HuH-7 (cell line): ENCODE measurements around the gene SFXN1.

Experiments
- DNase-seq: peaks from one replicate; pipeline ENCODE4 v3.0.0; 2011; ENCODE audit warnings: low spot score

SFXN1 gene

DNA sequence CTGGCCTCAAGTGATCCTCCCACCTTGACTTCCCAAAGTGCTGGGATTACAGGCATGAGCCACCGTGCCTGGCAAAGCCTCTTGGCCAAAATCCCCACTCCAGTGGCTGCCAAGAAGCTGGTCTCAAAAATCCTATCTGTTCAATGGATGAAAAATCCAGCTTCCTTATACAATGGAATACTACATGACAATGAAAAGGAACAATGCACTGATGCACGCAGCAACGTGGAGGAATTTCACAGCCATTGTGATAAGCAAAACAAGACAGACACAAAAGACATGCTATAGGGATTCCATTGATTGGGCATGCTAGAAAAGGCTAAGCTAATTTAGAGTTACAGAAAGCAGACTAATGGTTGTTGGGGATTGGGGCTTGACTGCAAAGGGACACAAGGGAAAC lies 13.1 kb upstream of the SFXN1 start:
- DNase-seq, result no peak

DNA sequence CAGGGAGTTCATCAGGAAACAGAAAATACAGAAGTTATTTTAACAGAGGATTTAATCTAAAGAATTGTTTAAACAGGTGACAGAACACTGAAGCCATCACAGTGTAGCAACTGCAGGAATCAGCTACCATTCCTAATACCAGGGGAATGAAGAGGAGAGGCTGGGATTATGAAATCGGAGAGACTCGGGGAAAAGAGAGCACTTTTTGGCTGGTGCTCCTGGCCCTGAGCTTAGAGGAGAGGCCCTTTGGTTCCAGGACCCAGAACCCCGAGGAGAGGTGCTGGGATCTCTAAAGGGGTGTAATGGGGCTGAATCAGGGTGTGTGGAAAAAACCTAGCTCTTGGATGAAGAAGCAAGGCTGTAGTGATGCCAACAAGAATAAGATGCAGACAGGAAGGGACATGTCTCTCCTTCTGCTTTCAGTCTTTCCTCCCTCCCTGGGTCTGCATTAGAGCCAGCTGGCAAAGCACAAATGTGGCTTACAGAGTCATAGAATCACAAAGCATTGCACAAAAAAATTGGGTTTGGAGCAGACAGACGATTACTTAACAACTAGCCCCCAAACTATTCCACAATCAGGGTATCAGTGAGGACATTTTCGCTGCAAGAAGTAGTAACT lies 11.6 kb upstream of the SFXN1 start:
- no peak for DNase-seq

DNA sequence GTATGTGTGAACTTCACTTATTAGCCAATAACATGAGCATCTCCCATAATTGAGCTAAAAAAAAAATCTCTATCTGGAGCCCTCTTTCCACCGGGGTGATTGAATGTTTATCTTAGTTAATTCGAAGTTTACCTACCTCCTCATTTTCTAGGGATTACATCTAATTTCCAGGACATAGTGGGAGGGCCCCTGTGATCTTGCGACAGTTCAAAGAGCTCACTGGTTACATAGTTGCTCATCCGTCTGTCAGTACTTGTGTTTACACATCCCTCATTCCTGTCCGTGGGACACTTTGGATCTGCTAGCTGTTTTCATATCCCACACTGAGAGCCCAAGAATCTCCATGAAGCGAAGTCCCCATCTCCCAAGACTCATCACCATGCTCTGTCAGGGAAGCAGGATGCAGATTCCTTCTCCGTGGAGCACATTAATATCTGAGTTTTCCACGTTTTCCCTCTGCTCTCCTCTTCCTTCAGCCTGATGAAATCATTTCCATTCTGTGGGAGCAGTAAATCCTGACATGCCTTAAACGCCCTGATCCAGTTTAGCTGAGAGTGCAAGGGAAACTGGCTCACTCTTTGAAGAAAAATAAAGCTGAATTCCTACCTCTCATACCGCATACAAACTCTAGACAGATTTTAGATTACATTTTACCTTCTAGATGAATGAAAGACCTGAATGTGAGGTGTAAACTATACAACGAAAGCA lies 10.2 kb upstream of the SFXN1 start:
- no peak for DNase-seq

DNA sequence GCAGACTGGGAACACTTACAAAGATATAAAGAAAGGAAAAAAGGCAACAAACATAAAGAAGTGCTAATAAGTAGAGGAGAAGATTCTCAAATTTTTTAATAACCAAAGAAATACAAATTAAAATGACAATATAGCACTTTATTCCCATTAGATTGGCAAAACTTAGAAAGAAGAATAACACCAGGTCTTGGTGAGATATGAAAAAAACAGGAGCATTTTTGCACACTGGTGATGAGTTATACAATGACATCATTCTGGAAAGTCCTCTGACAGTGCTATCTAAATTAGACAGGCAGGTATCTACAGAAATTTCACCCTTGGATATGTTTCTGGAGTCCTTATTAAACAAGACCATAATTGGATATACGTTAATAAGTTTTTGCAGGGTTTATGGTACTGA lies 9.5 kb upstream of the SFXN1 start:
- DNase-seq, result no peak

DNA sequence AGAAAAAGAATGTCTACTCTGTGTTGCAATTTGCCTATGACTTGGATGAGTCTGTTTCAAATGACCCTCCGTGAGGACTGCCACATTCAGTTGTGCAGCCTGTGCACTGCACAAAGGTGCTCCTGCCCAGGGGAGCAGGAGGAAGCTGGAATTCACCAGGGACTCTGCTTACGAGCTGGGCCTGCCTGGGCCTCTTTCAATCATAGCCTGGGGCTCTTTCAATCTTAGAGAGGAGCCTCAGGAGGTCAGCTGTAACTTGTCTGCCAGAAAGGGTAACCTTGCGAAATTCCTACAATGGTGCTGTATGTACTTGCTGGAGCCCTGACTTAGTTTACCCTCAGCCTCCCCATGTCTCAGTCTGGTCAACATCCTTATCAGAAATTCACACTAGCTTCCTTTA lies 8.4 kb upstream of the SFXN1 start:
- DNase-seq, result no peak

DNA sequence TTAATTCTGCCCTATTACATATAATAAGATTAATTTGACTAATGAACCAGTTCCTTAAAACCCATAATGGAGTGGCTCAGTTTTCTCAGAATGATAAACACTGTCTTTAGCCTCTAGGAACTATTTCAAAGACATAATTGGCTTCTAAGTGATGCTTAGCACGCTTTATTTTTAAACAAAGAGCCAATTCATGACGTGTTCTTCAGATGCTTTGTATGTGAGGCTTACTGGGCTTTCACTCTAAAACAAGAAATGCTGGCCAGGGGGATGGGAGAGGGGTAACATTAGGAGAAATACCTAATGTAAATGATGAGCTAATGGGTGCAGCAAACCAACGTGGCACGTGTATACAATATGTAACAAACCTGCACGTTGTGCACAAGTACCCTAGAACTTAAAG lies 7.6 kb upstream of the SFXN1 start:
- DNase-seq, result no peak

DNA sequence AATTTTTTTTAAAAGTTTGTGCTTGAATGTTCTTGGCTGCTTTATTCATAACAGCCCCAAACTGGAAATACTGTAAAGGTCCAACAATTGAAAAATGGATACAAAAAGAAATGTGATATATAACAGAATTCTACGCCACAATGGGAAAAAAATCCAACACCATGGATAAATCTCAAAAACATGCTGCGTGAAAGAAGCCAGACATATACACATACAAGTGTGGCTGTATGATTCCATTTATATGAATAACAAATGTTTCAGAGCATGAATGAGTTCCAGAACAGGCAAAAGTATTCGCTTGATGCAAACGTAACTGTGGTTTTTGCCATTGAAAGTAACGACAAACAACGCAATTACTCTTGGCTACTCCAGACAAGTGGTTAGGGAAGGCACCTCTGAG lies 7.2 kb upstream of the SFXN1 start:
- no peak for DNase-seq

DNA sequence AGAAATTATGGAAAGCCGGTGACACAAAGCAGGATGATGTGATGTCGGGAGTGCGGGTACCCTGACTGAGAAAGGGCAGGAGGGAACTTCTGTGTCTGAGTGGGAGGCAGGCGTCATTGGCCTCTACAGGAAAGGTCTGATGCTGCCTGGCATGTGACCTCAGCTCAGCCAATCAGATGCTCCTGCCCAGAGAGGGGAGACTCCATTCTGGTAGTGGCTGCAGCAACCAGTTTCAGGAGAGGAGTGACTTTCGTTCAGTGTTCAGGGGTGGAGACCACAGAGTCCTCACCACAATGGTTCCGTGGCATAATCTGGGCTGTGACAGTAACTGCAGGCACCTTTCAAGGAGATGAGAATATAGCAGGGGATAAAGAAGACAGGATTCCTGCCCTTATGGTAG lies 6.7 kb upstream of the SFXN1 start:
- DNase-seq, result no peak

DNA sequence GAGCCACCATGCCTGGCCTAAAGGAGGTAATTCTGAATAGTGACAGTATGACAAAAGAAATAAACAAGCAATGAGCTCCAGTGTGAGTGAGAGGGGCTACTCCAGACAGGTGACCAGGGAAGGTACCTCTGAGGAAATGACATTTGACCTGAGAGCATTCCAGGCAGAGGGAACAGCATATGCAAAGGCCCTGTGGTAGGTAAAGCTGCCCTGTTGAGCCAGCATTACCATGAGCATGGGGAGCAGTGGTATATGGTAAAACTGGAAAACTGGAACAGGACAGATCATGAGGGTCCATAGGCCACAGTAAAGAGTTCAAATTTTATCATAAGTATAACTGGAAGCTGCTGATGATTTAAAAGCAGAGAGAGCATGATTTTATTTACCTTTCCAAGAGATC lies 6.0 kb upstream of the SFXN1 start:
- DNase-seq, result no peak

DNA sequence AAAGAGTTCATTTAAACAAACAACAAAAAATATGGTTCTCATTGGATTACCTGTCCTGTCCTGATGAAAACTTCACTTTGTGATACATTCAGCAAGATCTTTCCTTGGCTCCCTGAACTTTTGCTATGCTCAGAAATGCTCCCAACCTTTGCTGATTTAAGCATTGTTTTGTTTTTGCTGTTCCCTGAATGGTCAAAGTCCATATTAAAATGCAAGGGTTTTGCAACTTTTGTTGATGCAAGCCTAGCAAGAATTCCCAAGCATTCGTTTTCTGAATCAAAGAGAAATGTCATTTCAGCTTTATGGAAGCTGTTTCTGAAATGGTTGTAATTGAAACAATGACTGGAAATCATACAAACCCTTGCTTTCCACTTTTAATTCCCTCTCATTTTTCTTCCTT lies 3.1 kb upstream of the SFXN1 start:
- DNase-seq, result no peak

DNA sequence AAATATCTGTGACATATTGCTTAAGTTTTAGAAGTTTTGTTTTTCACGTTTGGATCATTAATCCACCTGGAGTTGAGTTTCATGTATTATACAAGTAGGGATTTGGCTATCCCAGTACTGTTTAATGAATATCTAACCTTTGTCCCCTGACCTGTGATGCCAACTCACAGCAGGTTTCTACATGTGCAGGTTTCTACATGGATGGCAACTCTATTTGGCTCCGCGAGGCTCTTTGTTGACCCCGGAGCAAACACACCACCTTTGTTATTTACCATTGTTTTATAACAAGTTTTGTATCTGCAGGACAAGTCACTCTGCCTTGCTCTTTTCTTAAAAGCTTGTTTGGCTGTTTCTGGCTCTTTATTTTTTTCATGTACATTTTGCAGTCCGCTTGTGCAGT lies 920 bp upstream of the SFXN1 start:
- no peak for DNase-seq

DNA sequence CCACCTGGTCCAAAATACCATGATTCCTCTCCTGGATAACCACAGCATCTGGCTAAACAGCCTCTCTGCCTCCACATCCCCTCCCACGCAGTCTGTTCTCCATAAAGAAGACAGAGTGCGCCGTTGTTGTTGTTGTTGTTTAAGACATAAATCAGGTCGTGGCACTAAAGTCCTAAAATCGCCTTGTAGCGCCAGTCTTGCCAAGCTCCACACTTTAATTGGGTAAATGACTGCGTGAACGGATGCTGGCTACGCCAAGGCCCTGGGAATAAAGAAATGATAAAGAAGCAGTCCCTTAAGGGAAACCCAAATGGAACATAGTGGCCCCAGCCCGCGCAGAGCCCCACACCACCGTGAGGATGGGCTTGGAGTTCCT lies 364 bp upstream of the SFXN1 start:
- DNase-seq, result no peak

DNA sequence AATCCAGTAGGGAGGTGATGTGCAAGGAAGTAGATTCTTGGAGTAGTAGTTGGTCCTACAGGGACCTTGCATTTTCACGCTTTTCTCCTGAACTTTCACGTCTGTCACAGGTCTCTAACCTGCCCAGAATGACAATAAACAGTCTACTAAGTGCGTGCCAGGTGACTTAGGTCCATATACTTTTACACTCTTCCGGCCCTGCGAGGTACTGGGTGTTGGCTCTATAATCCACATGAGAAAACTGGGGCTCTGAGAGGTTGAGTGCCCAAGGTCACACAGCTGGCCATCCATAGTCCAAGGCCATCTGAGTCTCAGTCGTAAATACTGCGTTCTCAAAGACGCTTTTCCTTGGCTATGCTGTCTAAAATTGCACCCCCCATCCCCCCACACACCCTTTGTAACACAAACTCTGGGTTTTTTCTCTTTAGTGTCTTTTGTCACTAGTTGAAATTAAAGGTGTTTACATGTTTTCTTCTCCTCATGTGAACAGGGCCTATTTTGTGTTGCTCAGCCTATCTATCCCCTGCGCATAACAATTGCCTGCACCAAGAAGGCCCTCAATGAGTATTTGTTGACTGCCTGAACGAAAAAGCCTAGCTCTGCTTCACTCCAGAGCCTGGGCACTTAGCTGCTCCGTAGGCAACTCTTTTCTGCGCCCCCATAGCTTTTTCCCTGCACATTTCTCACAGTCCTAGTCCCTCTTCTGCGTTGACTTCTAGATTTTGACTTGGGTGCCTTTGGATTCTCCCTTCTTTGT lies 943 bp downstream of the SFXN1 start:
- DNase-seq, result no peak

DNA sequence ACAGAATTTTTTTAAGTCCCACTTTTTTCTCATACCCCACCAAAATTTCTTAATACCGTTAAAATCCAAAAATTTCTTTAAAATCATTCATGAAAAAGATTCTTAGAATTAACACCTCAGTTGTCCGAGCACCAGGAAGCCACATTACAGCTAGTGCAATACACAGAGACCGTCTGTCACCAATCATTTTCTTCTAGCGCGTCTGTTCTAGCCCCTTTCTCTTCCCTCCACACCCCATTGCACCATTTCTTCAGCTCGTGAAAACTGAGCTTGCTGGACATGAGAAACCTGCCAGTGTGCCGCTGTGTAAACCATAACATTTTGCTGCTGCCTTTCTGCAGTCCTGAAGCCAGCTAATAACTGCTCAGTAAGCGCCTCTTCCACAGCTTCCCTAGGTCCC lies 5.0 kb downstream of the SFXN1 start:
- DNase-seq, result no peak

DNA sequence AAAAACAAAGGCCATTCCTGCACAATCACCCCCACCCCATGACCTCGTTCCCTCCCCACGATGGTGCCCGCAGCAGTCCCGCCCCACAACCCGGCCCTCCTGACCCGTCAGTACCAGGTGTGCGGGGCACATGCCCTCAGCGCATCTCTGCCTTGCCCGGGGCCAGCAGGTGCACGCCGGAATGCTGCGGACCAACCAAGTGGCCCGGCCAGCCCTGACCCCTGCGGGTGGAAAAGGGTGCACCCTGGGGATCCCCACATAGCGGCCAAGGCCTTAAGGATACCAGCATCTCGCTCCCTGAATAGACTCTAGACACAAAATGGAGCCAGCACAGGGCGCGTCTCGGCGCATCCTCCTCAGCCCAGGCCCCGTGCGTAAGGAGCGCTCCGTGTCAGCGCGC lies 6.0 kb downstream of the SFXN1 start:
- no peak for DNase-seq

DNA sequence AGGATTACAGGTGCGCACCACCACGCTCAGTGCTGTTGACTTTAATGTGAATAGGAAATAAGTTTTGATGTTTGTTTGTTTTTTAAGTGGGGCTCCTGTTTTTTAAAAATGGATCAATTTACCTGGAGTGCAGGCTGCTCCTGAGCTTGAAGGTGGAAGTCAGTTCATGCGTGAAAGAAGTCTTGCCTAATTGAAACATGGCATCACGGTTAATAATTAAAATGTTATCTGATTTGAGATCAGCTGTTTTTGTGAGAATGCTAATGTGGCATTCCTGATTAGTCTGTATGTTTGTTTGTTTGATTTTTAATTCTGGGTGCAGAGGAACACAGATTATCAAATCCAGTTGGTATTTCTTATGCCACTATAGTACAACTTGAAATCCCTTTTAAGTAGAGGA lies 6.5 kb downstream of the SFXN1 start:
- no peak for DNase-seq

DNA sequence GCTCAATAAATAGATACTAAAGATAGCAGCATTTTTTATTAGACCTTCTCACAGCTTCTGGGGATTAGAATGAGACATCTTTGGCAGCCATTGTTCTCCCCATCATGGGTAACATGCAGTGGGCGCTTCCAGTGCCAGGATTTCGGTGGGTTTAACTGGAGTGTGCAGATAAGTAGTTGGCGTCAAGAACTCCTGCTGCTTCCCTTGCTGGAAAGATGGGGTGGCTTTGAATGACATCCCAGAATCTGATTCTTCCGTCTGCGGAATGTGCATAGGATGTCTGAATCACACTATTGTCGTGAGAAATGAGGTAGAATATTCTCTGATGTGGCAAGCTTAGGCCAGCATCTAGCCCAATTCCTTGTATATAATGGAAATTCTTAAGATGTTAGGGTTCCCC lies 7.3 kb downstream of the SFXN1 start:
- no peak for DNase-seq

DNA sequence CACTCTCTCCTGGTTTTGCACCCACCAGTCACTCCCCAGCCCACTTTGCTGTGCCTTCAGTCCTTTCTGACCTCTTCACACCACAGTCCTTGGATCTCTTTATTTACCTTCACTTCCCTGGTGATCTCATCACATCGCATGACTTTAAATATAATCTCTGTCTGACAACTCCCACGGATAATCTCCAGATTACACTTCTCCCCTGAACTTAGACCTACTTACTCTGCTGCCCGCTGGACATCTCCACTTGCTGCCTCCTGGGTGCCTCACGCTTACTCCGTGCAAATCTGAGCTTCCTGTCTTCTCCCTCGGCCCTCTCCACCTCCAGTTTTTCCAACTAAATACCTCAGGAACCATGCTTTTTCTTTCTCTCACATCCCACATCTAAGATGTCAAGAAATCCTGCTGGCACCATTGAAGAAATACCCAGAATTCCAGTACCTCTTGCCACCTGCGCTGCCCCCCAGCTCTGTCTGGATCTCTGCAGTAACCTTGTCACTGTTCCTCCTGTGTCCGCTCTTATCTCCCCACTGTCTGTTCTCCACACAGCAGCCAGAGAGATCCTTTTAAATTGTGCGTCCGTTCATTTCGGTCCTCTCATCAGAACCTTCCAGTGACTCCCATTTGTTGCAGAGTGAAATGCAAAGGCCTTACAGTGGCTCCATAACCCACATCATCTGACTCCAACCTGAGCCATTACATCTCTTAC lies 9.3 kb downstream of the SFXN1 start:
- no peak for DNase-seq

DNA sequence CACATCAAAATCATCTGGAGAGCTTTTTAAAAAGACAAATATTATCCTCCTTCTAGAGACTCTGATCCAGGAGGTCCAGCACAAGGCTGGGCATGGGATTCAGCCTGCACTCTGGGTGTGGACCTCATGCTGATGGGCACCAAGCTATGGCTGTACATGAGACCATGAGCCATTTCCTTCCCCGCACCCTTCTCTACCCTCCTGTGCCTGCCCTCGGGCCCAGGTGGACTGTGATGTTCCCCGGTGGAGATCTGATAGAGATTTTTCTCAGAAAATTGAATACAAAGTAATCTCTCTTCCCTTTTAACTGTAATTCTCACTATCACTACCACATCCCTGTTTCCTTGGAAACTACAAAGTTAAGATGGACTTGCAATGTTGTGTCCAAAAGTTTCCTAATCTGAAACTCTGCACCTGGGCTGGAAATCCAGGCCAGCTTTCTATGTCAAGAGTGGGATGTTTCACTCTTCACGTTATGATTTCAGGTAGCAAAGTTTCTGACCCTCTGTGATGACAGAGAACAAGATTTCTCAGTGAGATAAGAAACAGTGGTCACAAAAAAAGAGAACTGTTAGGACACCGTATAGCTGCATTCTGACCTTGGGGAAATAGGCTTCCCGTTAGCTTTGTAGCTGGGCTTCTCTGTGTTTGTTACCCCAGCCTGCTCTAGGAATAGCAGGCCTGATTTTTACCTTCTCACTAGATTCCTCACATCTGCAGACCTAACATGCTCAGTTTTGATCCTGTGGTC lies 11.5 kb downstream of the SFXN1 start:
- no peak for DNase-seq

DNA sequence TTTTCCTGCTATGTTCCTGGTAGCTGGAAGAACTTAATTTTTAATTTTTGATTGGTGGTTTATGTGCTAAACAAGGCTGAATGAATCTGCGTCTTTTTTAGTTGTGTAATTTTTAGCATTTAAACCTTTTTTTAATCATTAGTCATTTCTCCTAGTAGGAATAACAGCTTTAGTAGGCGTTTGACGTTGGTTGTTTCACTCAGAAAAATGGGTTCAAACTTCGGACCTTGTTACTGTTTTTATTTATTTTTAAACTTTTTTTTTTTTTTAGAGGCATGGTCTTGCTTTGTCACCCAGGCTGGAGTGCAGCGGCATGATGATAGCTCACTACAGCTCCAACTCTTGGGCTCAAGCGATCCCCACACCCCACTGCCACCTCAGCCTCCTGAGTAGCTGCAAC lies 12.9 kb downstream of the SFXN1 start:
- DNase-seq, result no peak

DNA sequence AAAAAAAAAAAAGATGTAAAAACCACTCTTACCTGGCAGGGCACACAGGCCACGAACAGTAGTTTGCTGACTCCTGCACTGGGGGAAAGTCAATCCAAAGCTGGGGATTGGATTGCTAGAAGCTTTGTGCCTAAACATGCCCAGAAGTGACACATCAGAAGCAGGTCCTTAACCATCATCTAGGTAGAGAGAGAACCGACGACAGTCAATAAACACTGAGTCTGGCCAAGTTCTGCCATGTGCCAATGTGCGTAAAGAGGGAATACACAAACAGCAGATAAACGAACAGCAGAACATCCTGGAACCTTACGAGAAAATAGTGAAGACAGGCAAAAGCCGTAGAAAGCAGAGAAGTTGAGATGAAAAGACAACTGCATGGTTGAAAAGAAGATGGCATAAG lies 14.9 kb downstream of the SFXN1 start:
- DNase-seq, result no peak

DNA sequence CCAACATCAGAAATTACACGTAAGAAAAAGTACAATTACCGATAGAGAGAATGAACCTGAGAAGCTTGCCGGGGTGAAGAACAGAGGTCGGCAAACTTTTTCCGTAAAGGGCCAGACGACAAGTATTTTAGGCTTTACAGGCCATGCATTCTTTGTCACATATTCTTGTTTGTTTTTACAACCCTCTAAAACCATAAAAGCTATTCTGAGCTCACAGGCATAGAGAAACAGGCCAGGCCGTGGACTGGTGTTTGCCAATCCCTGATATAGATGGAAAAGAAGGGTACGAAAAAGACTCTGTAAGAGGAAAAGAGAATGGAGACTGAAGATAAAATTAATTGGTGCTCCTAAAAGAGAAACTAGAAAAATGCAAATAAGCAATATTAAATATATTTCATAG lies 15.4 kb downstream of the SFXN1 start:
- DNase-seq, result no peak
